Muscle layer of colon (tissue), 2 donors: ENCODE measurements around the gene TLE5.
A peak's percentile ranks its signal among the peaks of the same experiment; 100 is the strongest.

ENCODE experiments used
- H3K27ac ChIP-seq: one replicate; pipeline ENCODE4 v1.7.0; 2013; ENCODE audit warnings: low read depth, mild to moderate bottlenecking, low read length, moderate library complexity
- H3K27me3 ChIP-seq, 2 donors: one replicate each; pipeline ENCODE4 v1.7.0; 2013; ENCODE audit warnings: low read length in 2 of 2, mild to moderate bottlenecking in 2 of 2; ENCODE audit not compliant: insufficient read depth in 2 of 2, control insufficient read depth in 1 of 2
- H3K36me3 ChIP-seq: one replicate; pipeline ENCODE4 v1.7.0; 2013; ENCODE audit warnings: mild to moderate bottlenecking, low read length; ENCODE audit not compliant: insufficient read depth
- H3K4me1 ChIP-seq: one replicate; pipeline ENCODE4 v1.7.0; 2013; ENCODE audit warnings: mild to moderate bottlenecking, low read length; ENCODE audit not compliant: insufficient read depth
- H3K4me3 ChIP-seq, 2 donors: one replicate each; pipeline ENCODE4 v1.7.0; 2013; ENCODE audit warnings: low read length in 2 of 2, low read depth in 1 of 2, mild to moderate bottlenecking in 1 of 2, moderate library complexity in 1 of 2
- H3K9ac ChIP-seq: one replicate; pipeline ENCODE4 v1.7.0; 2013; ENCODE audit warnings: low read length
- H3K9me3 ChIP-seq: one replicate; pipeline ENCODE4 v1.7.0; 2013; ENCODE audit warnings: mild to moderate bottlenecking, low read length
- donor health status: abdominal sarcoma.
- donor health status: Adenocarcinoma of cecum.

TLE5 gene

DNA sequence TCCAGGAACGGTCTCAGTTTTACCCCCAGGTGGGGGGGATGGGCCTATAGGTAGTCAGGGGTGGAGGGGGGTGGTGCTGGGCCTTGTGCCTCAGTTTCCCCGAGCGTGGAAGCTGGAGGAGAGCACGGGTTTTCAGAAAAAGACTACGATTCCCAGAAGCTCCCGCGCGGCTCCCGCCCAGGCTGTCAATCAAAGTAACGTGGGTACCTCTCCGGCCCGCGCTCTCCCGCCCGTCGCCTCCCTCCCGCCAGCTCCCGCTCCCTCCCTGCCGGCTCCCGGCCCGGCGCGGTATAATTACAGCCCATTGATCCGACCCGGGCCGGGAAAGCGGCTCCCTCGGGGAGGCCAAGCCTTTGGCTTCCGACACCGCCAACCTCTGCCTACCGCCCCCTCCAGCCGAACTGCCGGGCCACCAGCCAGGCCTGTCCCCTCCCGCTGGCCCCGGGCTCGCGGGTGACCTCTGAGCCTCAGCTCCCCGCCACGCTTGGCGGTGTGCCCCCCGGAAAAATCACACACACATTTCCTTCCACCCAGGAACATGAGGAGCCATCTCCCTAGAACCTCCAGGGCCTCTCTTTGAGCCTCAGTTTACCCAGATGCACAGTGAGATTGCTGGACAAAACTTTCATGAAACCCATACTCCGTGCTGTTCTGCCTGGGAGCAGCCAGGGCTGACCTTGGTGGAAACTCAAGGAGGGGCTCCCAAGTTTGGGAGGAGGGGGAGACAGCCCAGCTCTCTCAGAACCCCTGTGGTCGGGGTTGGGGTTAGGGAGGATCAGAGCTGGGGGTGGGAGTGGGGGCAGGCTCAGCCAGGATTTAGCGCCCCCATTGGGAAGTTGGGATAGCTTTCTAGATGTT is 25.9 kb downstream of the TLE5 start:
- Histone ChIP-seq H3K27me3 (no peaks in the 10 kb centered on the region), H3K4me3 (peak overlapping the region; percentile 23 to 76), H3K36me3 (no peaks in the 10 kb centered on the region), H3K9ac (peak overlapping the region; percentile 61), H3K27ac (peak overlapping the region; percentile 92), H3K4me1 (peaks cover 16% of the 10 kb centered on the region), H3K9me3 (no peaks in the 10 kb centered on the region)

- no peaks in the 10 kb centered on the region for H3K27me3 ChIP-seq
- H3K9ac ChIP-seq, result peak overlapping the region; percentile 78
- no peaks in the 10 kb centered on the region for H3K36me3 ChIP-seq
- H3K4me1 ChIP-seq, result peaks cover 16% of the 10 kb centered on the region
- peak overlapping the region; percentile 53 to 76 for H3K4me3 ChIP-seq
- peak overlapping the region; percentile 92 for H3K27ac ChIP-seq
- H3K9me3 ChIP-seq, result no peaks in the 10 kb centered on the region
Measured at GRCh38 chr19:3035542-3036118, 26.7 kb downstream of the TLE5 start.

GRCh38 chr19:3034656-3035541 is 27.4 kb downstream of the TLE5 start:
- Histone ChIP-seq H3K4me1 (peaks cover 16% of the 10 kb centered on the region), H3K27ac (peak overlapping the region; percentile 74), H3K36me3 (no peaks in the 10 kb centered on the region), H3K4me3 (peak overlapping the region; percentile 53 to 76), H3K9me3 (no peaks in the 10 kb centered on the region), H3K27me3 (no peaks in the 10 kb centered on the region), H3K9ac (peak overlapping the region; percentile 78)

- H3K4me1 ChIP-seq, result peaks cover 16% of the 10 kb centered on the region
- no peak overlapping the region for H3K9ac ChIP-seq
- no peaks in the 10 kb centered on the region for H3K9me3 ChIP-seq
- H3K36me3 ChIP-seq, result no peaks in the 10 kb centered on the region
- no peak overlapping the region for H3K4me3 ChIP-seq
- no peaks in the 10 kb centered on the region for H3K27me3 ChIP-seq
- peak overlapping the region; percentile 74 for H3K27ac ChIP-seq
Measured at GRCh38 chr19:3034406-3034655, 28.0 kb downstream of the TLE5 start.

- Histone ChIP-seq H3K27me3 (no peaks in the 10 kb centered on the region), H3K9me3 (no peaks in the 10 kb centered on the region), H3K4me3 (no peak overlapping the region), H3K36me3 (no peaks in the 10 kb centered on the region), H3K27ac (peak overlapping the region; percentile 23), H3K4me1 (peaks cover 16% of the 10 kb centered on the region), H3K9ac (no peak overlapping the region)
Measured at GRCh38 chr19:3033595-3034405, 28.5 kb downstream of the TLE5 start.

GRCh38 chr19:3031607-3031867 is 30.8 kb downstream of the TLE5 start:
- Histone ChIP-seq H3K9me3 (no peaks in the 10 kb centered on the region), H3K4me3 (no peak overlapping the region), H3K4me1 (peaks cover 20% of the 10 kb centered on the region), H3K9ac (no peak overlapping the region), H3K27me3 (no peaks in the 10 kb centered on the region), H3K27ac (no peak overlapping the region), H3K36me3 (no peaks in the 10 kb centered on the region)

DNA sequence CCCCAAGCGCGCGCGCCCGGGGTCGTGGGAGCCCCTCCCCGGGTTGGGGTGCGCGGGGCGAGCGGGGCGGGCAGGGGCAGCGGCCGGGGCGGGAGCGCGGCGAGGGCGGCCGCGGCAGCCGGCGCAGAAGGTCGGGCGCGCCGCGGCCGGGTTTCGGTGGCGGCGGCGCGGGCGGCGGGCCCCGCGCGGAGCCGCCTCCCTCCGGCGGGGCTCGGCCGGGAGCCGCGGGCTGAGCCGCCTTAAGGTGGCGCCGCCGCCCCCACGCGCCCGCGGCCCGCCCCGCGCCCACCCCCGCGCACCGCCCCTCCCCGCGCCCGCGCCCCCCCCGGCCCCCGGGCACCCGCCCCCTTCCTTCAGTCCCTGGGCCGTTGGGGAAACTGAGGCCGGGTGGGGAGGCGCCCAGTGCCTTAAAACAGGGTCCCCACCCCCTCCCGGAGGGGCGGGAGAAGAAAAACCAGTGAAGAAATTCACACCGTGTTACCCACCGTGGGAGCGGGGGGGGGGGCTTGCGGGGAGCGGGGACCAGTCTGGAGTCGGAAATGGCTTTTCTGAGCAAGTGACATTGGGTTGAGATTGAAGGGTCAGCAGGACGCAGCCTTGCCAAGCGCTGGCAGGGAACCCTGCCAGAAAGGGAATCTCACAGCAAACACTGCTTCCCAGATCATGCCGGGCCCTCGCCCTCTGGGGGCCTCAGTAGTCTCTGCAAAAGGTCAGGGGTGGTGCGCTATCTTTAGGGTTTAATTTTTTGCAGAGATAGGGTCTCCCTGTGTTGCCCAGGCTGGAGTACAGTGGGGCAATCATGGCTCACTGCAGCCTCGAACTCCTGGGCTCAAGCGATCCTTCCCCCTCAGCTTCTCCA is 33.0 kb downstream of the TLE5 start, which contains the start of gene TLE2:
TLE2 (minus strand) TSS at position 216 of the 859 bp plus-strand sequence. CDS start 376 bp downstream, outside the sequence.
- H3K4me3 ChIP-seq, result peak within 1 kb of the TSS; percentile 60 to 96
- no peaks in the 10 kb centered on the region for H3K36me3 ChIP-seq
- H3K27me3 ChIP-seq, result no peaks in the 10 kb centered on the region
- peak within 1 kb of the TSS; percentile 53 for H3K9ac ChIP-seq
- H3K4me1 ChIP-seq, result peaks cover 8% of the 10 kb centered on the region
- H3K27ac ChIP-seq, result peak within 1 kb of the TSS; percentile 75
- H3K9me3 ChIP-seq, result no peaks in the 10 kb centered on the region

GRCh38 chr19:3028305-3029064 is 33.8 kb downstream of the TLE5 start:
- Histone ChIP-seq H3K4me1 (peaks cover 6% of the 10 kb centered on the region), H3K27ac (peak overlapping the region; percentile 75), H3K36me3 (no peaks in the 10 kb centered on the region), H3K4me3 (peak overlapping the region; percentile 60 to 96), H3K27me3 (no peaks in the 10 kb centered on the region), H3K9me3 (no peaks in the 10 kb centered on the region), H3K9ac (peak overlapping the region; percentile 53)

DNA sequence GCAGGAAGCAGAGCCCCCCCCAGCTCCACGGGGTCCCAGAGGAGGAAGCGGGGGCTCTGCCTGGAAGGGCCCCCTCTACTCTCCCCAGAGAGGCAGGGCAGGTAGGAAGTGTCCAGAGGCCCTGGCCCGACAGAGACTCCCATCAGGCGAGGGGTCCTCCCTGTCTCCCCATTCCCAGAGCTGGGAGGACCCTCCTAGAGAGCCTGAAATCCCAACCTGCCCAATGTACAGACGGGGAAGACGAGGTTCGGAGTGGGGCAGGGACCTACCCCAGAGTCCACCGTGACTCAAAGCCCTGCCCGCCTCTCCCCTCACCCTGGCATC is 34.4 kb downstream of the TLE5 start:
- H3K4me1 ChIP-seq, result peaks cover 6% of the 10 kb centered on the region
- H3K9me3 ChIP-seq, result no peaks in the 10 kb centered on the region
- no peak overlapping the region for H3K27ac ChIP-seq
- H3K4me3 ChIP-seq, result peak overlapping the region in 1 of 2 donors; percentile 60
- H3K9ac ChIP-seq, result no peak overlapping the region
- no peaks in the 10 kb centered on the region for H3K36me3 ChIP-seq
- no peaks in the 10 kb centered on the region for H3K27me3 ChIP-seq

- Histone ChIP-seq H3K4me1 (peaks cover 6% of the 10 kb centered on the region), H3K4me3 (no peak overlapping the region), H3K9me3 (no peaks in the 10 kb centered on the region), H3K27ac (no peak overlapping the region), H3K9ac (no peak overlapping the region), H3K36me3 (no peaks in the 10 kb centered on the region), H3K27me3 (no peaks in the 10 kb centered on the region)
Measured at GRCh38 chr19:3027292-3027691, 35.0 kb downstream of the TLE5 start.
